Activated naive CD8-positive, alpha-beta T cell treated with anti-CD3 and anti-CD28 coated beads, Interleukin-2, amount 50 U/mL, for 24 hours (primary cell): ENCODE results near the gene OPRM1.

Experiments
- ATAC-seq: fragments of 150-1000 bp; cut with Tn5 transposase; one replicate; pipeline ENCODE4 v1.10.0; 2021
- DNase-seq: peaks from one replicate; pipeline ENCODE4 v3.0.0; 2021
- H3K27ac Mint-ChIP-seq: one replicate; pipeline ENCODE4 v1.8.0; 2021; ENCODE audit warnings: mild to moderate bottlenecking, mixed read lengths
- H3K27me3 Mint-ChIP-seq: one replicate; pipeline ENCODE4 v1.8.0; 2021; ENCODE audit warnings: mixed read lengths
- H3K36me3 Mint-ChIP-seq: one replicate; pipeline ENCODE4 v1.8.0; 2021; ENCODE audit warnings: low read depth, mixed read lengths
- H3K4me1 Mint-ChIP-seq: one replicate; pipeline ENCODE4 v1.8.0; 2021; ENCODE audit warnings: mixed read lengths
- H3K4me3 Mint-ChIP-seq: one replicate; pipeline ENCODE4 v1.8.0; 2021; ENCODE audit warnings: mild to moderate bottlenecking, moderate library complexity, mixed read lengths
- H3K9me3 Mint-ChIP-seq: one replicate; pipeline ENCODE4 v1.8.0; 2021; ENCODE audit warnings: mixed read lengths

Gene OPRM1

GRCh38 chr6:154039231-154039842, at the start of gene OPRM1:
Gene OPRM1 (plus strand): TSS chr6:154039240. CDS start chr6:154039545, 305 bp downstream.
- peak; percentile 43 for DNase-seq
- H3K4me1 Mint-ChIP-seq, result no peaks in the 10 kb centered on the region
- H3K36me3 Mint-ChIP-seq, result no peaks in the 10 kb centered on the region
- H3K27ac Mint-ChIP-seq, result no peak within 1 kb of the TSS
- H3K27me3 Mint-ChIP-seq, result peaks cover 29% of the 10 kb centered on the region
- no peak for ATAC-seq
- peaks cover 6% of the 10 kb centered on the region for H3K9me3 Mint-ChIP-seq
- no peak within 1 kb of the TSS for H3K4me3 Mint-ChIP-seq

GRCh38 chr6:153989989-153990388, 49.1 kb upstream of the OPRM1 start:
- DNase-seq (no peak), ATAC-seq (no peak)
- Mint-ChIP-seq H3K27me3 (no peaks in the 10 kb centered on the region), H3K27ac (no peak overlapping the region), H3K36me3 (no peaks in the 10 kb centered on the region), H3K9me3 (no peaks in the 10 kb centered on the region), H3K4me1 (no peaks in the 10 kb centered on the region), H3K4me3 (no peak overlapping the region)

GRCh38 chr6:153994004-153994403, 45.0 kb upstream of the OPRM1 start:
- peaks cover 1% of the 10 kb centered on the region for H3K27me3 Mint-ChIP-seq
- H3K36me3 Mint-ChIP-seq, result no peaks in the 10 kb centered on the region
- no peak overlapping the region for H3K4me3 Mint-ChIP-seq
- H3K9me3 Mint-ChIP-seq, result no peaks in the 10 kb centered on the region
- no peaks in the 10 kb centered on the region for H3K4me1 Mint-ChIP-seq
- DNase-seq (no peak), ATAC-seq (no peak)
- H3K27ac Mint-ChIP-seq, result no peak overlapping the region

GRCh38 chr6:153994811-153995210, 44.2 kb upstream of the OPRM1 start:
- peaks cover 1% of the 10 kb centered on the region for H3K27me3 Mint-ChIP-seq
- no peak overlapping the region for H3K27ac Mint-ChIP-seq

GRCh38 chr6:153997221-153997620, 41.8 kb upstream of the OPRM1 start:
- Mint-ChIP-seq H3K36me3 (no peaks in the 10 kb centered on the region), H3K4me3 (no peak overlapping the region), H3K9me3 (no peaks in the 10 kb centered on the region), H3K27me3 (peaks cover 4% of the 10 kb centered on the region), H3K27ac (no peak overlapping the region), H3K4me1 (no peaks in the 10 kb centered on the region)
- DNase-seq (no peak), ATAC-seq (no peak)

More at GRCh38 chr6:153994811-153995210, 44.2 kb upstream of the OPRM1 start:
- DNase-seq, result no peak
- H3K4me1 Mint-ChIP-seq, result no peaks in the 10 kb centered on the region
- no peaks in the 10 kb centered on the region for H3K36me3 Mint-ChIP-seq
- no peak overlapping the region for H3K4me3 Mint-ChIP-seq
- no peak for ATAC-seq
- no peaks in the 10 kb centered on the region for H3K9me3 Mint-ChIP-seq

DNA sequence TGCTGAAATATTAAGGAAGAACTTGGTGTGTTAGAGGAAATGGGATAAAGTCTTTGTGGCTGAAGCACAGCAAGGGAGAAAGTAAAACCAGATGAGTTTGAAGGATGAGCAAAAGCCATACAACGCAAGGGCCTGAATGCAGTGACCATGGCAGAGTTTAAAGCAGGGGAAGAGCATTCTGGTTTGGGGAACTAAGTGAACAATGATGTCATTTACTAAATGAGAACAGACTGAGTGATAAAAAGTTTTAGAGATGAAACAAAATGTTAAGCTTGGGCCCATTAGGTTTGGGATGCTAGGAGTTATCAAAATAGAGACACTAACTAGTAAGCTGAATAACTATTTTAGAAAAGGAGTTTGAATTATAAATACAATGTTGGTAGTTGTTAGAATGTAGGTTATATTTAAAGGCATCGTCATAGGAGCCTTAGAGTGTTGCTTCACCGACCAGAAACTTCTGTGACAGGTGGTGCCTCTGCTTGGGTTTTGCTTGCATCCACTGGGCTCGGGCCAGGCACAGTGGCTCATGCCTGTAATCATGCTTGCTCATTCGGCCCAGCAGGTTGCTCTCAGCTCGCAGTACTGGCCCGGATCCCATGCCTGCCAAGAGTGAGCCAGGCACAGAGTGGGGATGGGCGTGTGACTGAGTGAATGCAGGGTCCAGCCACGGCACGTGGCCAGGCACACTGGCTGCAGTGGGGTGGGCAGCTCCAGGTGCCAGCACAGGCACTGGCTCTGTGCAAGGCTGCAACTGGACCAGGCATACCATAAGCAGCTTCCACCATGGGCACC, 37.4 kb upstream of the OPRM1 start:
- no peak for DNase-seq
- Mint-ChIP-seq H3K4me3 (no peak overlapping the region), H3K36me3 (no peaks in the 10 kb centered on the region), H3K9me3 (no peaks in the 10 kb centered on the region), H3K27ac (no peak overlapping the region), H3K4me1 (no peaks in the 10 kb centered on the region), H3K27me3 (peaks cover 3% of the 10 kb centered on the region)
- ATAC-seq, result no peak

- peaks cover 3% of the 10 kb centered on the region for H3K27me3 Mint-ChIP-seq
- ATAC-seq (no peak), DNase-seq (no peak)
- H3K4me1 Mint-ChIP-seq, result no peaks in the 10 kb centered on the region
- no peak overlapping the region for H3K4me3 Mint-ChIP-seq
- no peak overlapping the region for H3K27ac Mint-ChIP-seq
- H3K9me3 Mint-ChIP-seq, result no peaks in the 10 kb centered on the region
- H3K36me3 Mint-ChIP-seq, result no peaks in the 10 kb centered on the region
Observed at GRCh38 chr6:154002894-154003293, 36.1 kb upstream of the OPRM1 start.

DNA sequence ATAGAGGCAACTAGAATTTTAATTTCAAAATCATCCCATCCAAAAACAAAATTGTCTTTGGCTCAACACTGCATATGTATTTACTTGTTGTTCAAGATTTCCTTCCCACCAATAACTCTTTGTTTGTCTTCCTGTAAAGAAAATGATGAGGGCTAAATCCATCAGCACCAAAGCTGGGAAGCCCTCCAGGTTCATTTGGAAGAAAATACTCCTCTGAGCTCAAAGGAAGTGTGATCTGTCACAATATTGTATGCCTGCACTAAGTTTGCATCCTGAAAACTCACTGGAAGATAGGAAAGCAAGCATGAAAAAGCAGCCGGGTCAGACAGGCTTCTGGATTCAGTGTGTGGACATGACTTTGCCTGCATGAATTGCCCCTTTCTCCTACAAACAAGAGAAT, 28.7 kb upstream of the OPRM1 start:
- H3K27ac Mint-ChIP-seq, result no peak overlapping the region
- no peaks in the 10 kb centered on the region for H3K27me3 Mint-ChIP-seq
- H3K4me3 Mint-ChIP-seq, result no peak overlapping the region
- H3K9me3 Mint-ChIP-seq, result no peaks in the 10 kb centered on the region
- ATAC-seq (no peak), DNase-seq (no peak)
- no peaks in the 10 kb centered on the region for H3K36me3 Mint-ChIP-seq
- peaks cover 2% of the 10 kb centered on the region for H3K4me1 Mint-ChIP-seq

DNA sequence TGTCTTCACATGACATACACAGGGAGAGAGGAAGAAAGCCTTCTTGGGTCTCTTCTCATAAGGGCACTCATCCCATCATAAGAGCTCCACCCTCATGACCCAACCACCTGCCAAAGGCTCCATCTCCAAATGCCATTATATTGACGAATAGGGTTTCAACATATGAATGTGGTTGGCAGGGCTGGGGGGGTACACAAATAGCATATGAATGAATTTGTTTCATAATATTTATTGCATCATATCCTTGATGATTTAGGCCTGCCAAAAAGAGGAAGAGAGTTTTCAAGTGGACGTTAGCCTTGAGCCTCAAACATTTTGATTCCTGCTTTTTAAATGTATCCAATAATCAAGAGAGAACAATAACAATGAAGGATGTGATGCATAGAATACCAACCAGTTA, 26.2 kb upstream of the OPRM1 start:
- Mint-ChIP-seq H3K9me3 (no peaks in the 10 kb centered on the region), H3K27ac (no peak overlapping the region), H3K4me1 (peaks cover 2% of the 10 kb centered on the region), H3K36me3 (no peaks in the 10 kb centered on the region), H3K4me3 (no peak overlapping the region), H3K27me3 (no peaks in the 10 kb centered on the region)
- ATAC-seq (no peak), DNase-seq (no peak)

DNA sequence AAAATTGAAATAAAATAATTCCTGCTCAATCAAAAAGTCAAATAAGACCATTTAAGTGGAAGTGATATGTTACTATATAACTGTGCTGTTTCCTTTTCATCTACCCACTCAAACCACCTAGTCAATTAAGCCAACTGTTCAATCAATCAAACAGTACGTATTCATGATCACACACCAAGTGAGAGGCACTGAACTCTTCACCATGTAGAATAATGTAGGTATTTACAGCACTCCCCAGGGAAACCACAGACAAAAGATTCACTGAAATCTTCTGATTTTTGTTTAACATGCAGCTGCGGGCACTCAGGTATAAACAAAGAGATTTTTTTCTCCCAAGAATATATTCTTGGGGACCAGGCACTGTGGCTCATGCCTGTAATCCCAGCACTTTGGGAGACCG, 21.3 kb upstream of the OPRM1 start:
- Mint-ChIP-seq H3K27ac (no peak overlapping the region), H3K36me3 (no peaks in the 10 kb centered on the region), H3K4me1 (no peaks in the 10 kb centered on the region), H3K9me3 (no peaks in the 10 kb centered on the region), H3K4me3 (no peak overlapping the region), H3K27me3 (no peaks in the 10 kb centered on the region)
- DNase-seq, result no peak
- ATAC-seq, result no peak

DNA sequence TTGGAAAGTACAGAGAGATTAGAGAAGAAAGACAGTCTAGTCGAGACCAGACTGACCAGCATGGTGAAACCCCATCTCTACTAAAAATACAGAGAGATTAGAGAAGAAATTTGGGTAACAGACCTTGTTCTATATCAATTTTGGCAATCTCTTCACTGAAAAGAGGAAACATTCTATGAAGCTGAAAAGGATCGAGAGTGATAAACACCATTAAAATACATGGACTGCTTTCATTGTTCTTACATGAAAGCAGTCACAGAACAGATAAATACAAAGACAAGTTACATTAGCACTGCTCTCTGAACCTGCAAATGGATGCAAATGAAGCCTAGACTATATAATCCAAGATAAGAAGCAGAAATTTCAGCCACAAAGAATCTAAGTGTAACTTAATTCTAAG, 8.4 kb upstream of the OPRM1 start:
- H3K27me3 Mint-ChIP-seq, result peaks cover 3% of the 10 kb centered on the region
- no peak overlapping the region for H3K4me3 Mint-ChIP-seq
- H3K9me3 Mint-ChIP-seq, result no peaks in the 10 kb centered on the region
- no peaks in the 10 kb centered on the region for H3K4me1 Mint-ChIP-seq
- DNase-seq, result no peak
- no peak for ATAC-seq
- H3K36me3 Mint-ChIP-seq, result no peaks in the 10 kb centered on the region
- H3K27ac Mint-ChIP-seq, result no peak overlapping the region

DNA sequence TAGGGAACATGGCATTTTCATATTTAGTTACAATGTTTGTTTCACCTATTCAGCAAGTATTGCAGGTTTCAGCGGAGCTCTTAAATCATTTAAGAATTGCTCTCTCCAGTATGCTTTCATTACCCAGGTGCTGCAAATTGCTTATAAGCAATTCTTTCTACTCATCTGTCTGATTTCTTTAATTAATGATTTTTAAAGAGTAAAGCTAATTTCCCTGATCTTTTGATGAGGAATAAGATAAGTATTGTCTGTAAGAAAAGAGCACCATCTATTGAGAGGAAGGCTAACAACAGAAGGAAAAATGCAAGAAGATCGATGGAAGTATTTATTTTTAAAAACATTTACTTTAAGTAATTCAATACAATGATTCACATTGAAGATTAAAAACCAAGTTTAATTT, 2.0 kb downstream of the OPRM1 start:
- no peak for ATAC-seq
- Mint-ChIP-seq H3K4me3 (no peak overlapping the region), H3K27me3 (peaks cover 29% of the 10 kb centered on the region), H3K4me1 (no peaks in the 10 kb centered on the region), H3K27ac (no peak overlapping the region), H3K36me3 (no peaks in the 10 kb centered on the region), H3K9me3 (peaks cover 6% of the 10 kb centered on the region)
- no peak for DNase-seq

GRCh38 chr6:154053141-154053540, 14.1 kb downstream of the OPRM1 start:
- Mint-ChIP-seq H3K9me3 (no peaks in the 10 kb centered on the region), H3K27me3 (peaks cover 2% of the 10 kb centered on the region), H3K36me3 (no peaks in the 10 kb centered on the region), H3K4me1 (no peaks in the 10 kb centered on the region), H3K27ac (no peak overlapping the region), H3K4me3 (no peak overlapping the region)
- no peak for ATAC-seq
- DNase-seq, result no peak

- no peak overlapping the region for H3K4me3 Mint-ChIP-seq
- DNase-seq (no peak), ATAC-seq (no peak)
- H3K9me3 Mint-ChIP-seq, result no peaks in the 10 kb centered on the region
- H3K4me1 Mint-ChIP-seq, result no peaks in the 10 kb centered on the region
- no peak overlapping the region for H3K27ac Mint-ChIP-seq
- H3K36me3 Mint-ChIP-seq, result no peaks in the 10 kb centered on the region
- no peaks in the 10 kb centered on the region for H3K27me3 Mint-ChIP-seq
Observed at GRCh38 chr6:154056536-154056935, 17.5 kb downstream of the OPRM1 start.

DNA sequence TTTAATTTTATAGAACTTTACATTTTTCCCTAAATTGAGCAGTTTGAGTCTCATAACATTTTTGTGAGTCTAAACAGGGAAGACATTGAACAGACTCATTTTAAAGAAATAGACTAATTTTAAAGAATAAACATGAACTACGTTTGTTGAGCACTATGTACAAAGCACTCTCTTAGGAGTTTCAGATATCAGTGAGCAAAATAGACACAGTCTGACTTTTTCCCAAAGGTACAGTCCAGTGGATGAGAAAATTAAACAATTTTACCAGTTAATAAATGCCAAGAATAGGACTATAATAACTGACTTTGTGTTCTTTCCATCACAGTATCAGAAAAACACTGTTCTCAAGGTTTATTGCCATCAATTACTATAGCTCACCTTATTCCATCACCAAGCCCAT, 18.1 kb downstream of the OPRM1 start:
- no peak for ATAC-seq
- no peak for DNase-seq
- Mint-ChIP-seq H3K9me3 (no peaks in the 10 kb centered on the region), H3K36me3 (no peaks in the 10 kb centered on the region), H3K4me1 (no peaks in the 10 kb centered on the region), H3K27ac (no peak overlapping the region), H3K4me3 (no peak overlapping the region), H3K27me3 (no peaks in the 10 kb centered on the region)
